HG03103 (cell line): ENCODE results near the gene MINDY4B.

Source experiments
- ATAC-seq: cut with Tn5 transposase; IDR thresholded peaks from one replicate; pipeline ENCODE4 v1.9.1; 2021; ENCODE audit warnings: low read depth; ENCODE audit not compliant: unreplicated experiment

The MINDY4B gene

GRCh38 chr3:150905339-150905738 lies at the start of gene MINDY4B:
Gene MINDY4B (minus strand): TSS chr3:150905439. CDS start chr3:150905439, 0 bp downstream.
- no peak for ATAC-seq

- no peak for ATAC-seq
Observed at GRCh38 chr3:150951923-150952322, 46.7 kb upstream of the MINDY4B start.

GRCh38 chr3:150945226-150946032 lies 40.2 kb upstream of the MINDY4B start:
- no peak for ATAC-seq

GRCh38 chr3:150942221-150942620 lies 37.0 kb upstream of the MINDY4B start:
- no peak for ATAC-seq

GRCh38 chr3:150936693-150937092 lies 31.5 kb upstream of the MINDY4B start:
- ATAC-seq, result peak; percentile 94

- no peak for ATAC-seq
Observed at GRCh38 chr3:150933473-150933995, 28.3 kb upstream of the MINDY4B start.

- no peak for ATAC-seq
Observed at GRCh38 chr3:150931745-150932144, 26.5 kb upstream of the MINDY4B start.

- no peak for ATAC-seq
Observed at GRCh38 chr3:150930839-150931238, 25.6 kb upstream of the MINDY4B start.

- no peak for ATAC-seq
Observed at GRCh38 chr3:150928234-150928633, 23.0 kb upstream of the MINDY4B start.

- ATAC-seq, result no peak
Observed at GRCh38 chr3:150926328-150926727, 21.1 kb upstream of the MINDY4B start.

- peak; percentile 84 for ATAC-seq
Observed at GRCh38 chr3:150925751-150926201, 20.5 kb upstream of the MINDY4B start.

GRCh38 chr3:150922611-150923010 lies 17.4 kb upstream of the MINDY4B start:
- ATAC-seq, result no peak

- ATAC-seq, result no peak
Observed at GRCh38 chr3:150921209-150921608, 16.0 kb upstream of the MINDY4B start.

- no peak for ATAC-seq
Observed at GRCh38 chr3:150920236-150920635, 15.0 kb upstream of the MINDY4B start.

GRCh38 chr3:150917951-150918350 lies 12.7 kb upstream of the MINDY4B start:
- ATAC-seq, result no peak

GRCh38 chr3:150913133-150913922 lies 8.1 kb upstream of the MINDY4B start:
- ATAC-seq, result no peak

- peak; percentile 67 for ATAC-seq
Observed at GRCh38 chr3:150912501-150912900, 7.3 kb upstream of the MINDY4B start.

- no peak for ATAC-seq
Observed at GRCh38 chr3:150911771-150912170, 6.5 kb upstream of the MINDY4B start.

GRCh38 chr3:150906461-150906860 lies 1.2 kb upstream of the MINDY4B start:
- no peak for ATAC-seq

- ATAC-seq, result no peak
Observed at GRCh38 chr3:150905746-150906145, 507 bp upstream of the MINDY4B start.

- no peak for ATAC-seq
Observed at GRCh38 chr3:150902988-150903387, 2.3 kb downstream of the MINDY4B start.
